Muscle of leg (tissue), 16 donors: ENCODE measurements around the gene MATK. TPM values are rescaled to one million over a fixed set of nuclear protein-coding genes. Genes with fewer than 3 reads are reported as not detected.

Experiments
- DNase-seq: peaks from one replicate; pipeline ENCODE4 v3.0.0; 2013
- H3K27ac ChIP-seq: one replicate; pipeline ENCODE4 v1.5.1; 2013; ENCODE audit warnings: mild to moderate bottlenecking, low read length, control low read depth
- H3K27me3 ChIP-seq: one replicate; pipeline ENCODE4 v1.6.1; 2013; ENCODE audit warnings: low read length; ENCODE audit not compliant: control insufficient read depth, insufficient read depth
- H3K36me3 ChIP-seq: one replicate; pipeline ENCODE4 v1.6.1; 2013; ENCODE audit warnings: low read length; ENCODE audit not compliant: control insufficient read depth, insufficient read depth
- H3K4me1 ChIP-seq: one replicate; pipeline ENCODE4 v1.6.1; 2013; ENCODE audit warnings: low read length; ENCODE audit not compliant: control insufficient read depth, insufficient read depth
- H3K4me3 ChIP-seq: one replicate; pipeline ENCODE4 v1.5.1; 2013; ENCODE audit warnings: low read length, control low read depth
- H3K9me3 ChIP-seq: replicated peaks from 2 replicates; pipeline ENCODE4 v1.6.1; 2013; ENCODE audit warnings: low read depth, low read length; ENCODE audit not compliant: control insufficient read depth
- WGBS: methylation state at CpG from one replicate; pipeline ENCODE4 v1.1.5; 2013; ENCODE audit warnings: missing lambda C conversion rate; ENCODE audit not compliant: insufficient coverage; 5-methylcytosine and 5-hydroxymethylcytosine counted together
- long read RNA-seq, 11 donors: transcript quantifications; one replicate each; lab custom pipeline, GENCODE V29; 2026
- polyA plus RNA-seq, 8 donors: library from polyadenylated mRNA; unstranded; fragments of 120-200 nt; gene quantifications; one replicate each; pipeline versions ENCODE4 v1.2.1 to v1.2.3, GENCODE V29; 2013; ENCODE audit warnings: inconsistent platforms in 1 of 8, low replicate concordance in 1 of 8; ENCODE audit not compliant: insufficient read length in 8 of 8, insufficient read depth in 1 of 8
- total RNA-seq: library from RNA; stranded (reverse); fragments of 120-200 nt; gene quantifications from one replicate; pipeline ENCODE4 v1.2.4, GENCODE V29; 2013

The MATK gene, protein sequence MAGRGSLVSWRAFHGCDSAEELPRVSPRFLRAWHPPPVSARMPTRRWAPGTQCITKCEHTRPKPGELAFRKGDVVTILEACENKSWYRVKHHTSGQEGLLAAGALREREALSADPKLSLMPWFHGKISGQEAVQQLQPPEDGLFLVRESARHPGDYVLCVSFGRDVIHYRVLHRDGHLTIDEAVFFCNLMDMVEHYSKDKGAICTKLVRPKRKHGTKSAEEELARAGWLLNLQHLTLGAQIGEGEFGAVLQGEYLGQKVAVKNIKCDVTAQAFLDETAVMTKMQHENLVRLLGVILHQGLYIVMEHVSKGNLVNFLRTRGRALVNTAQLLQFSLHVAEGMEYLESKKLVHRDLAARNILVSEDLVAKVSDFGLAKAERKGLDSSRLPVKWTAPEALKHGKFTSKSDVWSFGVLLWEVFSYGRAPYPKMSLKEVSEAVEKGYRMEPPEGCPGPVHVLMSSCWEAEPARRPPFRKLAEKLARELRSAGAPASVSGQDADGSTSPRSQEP
- total RNA-seq (0.62 TPM), polyA plus RNA-seq (1 to 10 TPM in 5 of 8 donors, under 1 TPM in 3; 0.87 to 1.9 (median 1.1) TPM)
- long read RNA-seq, donor 1, result 0 reads
- long read RNA-seq, donor 2, result 0 reads
- long read RNA-seq, donor 3, result 0 reads
- long read RNA-seq, donor 4, result 0 reads
- long read RNA-seq, donor 5, partial matches to known transcripts, result 0 of 2 reads
- long read RNA-seq, donor 5, other reads (novel, unspliced or antisense), result 0 of 2 reads
- long read RNA-seq, donor 6, partial matches to known transcripts, result 0 of 1 reads
- long read RNA-seq, donor 6, other reads (novel, unspliced or antisense), result 0 of 1 reads
- long read RNA-seq, donor 7, result 0 reads
- long read RNA-seq, donor 8, result 0 reads
- long read RNA-seq, donor 9, result 0 reads
- long read RNA-seq, donor 10, result 0 reads
- long read RNA-seq, donor 11, result 0 reads

- WGBS, result under 1% methylated on average over 68 of the region's 101 CpGs
- H3K36me3 ChIP-seq, result no peaks in the 10 kb centered on the region
- no peak within 1 kb of the TSS for H3K27ac ChIP-seq
- H3K4me3 ChIP-seq, result peak within 1 kb of the TSS; percentile 5
- DNase-seq, result no peak
- peaks cover 4% of the 10 kb centered on the region for H3K4me1 ChIP-seq
- H3K9me3 ChIP-seq, result peaks cover 20% of the 10 kb centered on the region
- H3K27me3 ChIP-seq, result peaks cover 40% of the 10 kb centered on the region
Observed at GRCh38 chr19:3785938-3786824, at the start of gene MATK. MATK (minus strand) TSS chr19:3786381; CDS start chr19:3785135, 1,246 bp downstream.

GRCh38 chr19:3835055-3835435 lies 48.9 kb upstream of the MATK start:
- peaks cover 12% of the 10 kb centered on the region for H3K4me1 ChIP-seq
- H3K4me3 ChIP-seq, result no peak overlapping the region
- peaks cover 6% of the 10 kb centered on the region for H3K27me3 ChIP-seq
- DNase-seq, result no peak
- 77% methylated on average over 6 of the region's 9 CpGs for WGBS
- no peaks in the 10 kb centered on the region for H3K36me3 ChIP-seq
- no peaks in the 10 kb centered on the region for H3K9me3 ChIP-seq
- H3K27ac ChIP-seq, result no peak overlapping the region

DNA sequence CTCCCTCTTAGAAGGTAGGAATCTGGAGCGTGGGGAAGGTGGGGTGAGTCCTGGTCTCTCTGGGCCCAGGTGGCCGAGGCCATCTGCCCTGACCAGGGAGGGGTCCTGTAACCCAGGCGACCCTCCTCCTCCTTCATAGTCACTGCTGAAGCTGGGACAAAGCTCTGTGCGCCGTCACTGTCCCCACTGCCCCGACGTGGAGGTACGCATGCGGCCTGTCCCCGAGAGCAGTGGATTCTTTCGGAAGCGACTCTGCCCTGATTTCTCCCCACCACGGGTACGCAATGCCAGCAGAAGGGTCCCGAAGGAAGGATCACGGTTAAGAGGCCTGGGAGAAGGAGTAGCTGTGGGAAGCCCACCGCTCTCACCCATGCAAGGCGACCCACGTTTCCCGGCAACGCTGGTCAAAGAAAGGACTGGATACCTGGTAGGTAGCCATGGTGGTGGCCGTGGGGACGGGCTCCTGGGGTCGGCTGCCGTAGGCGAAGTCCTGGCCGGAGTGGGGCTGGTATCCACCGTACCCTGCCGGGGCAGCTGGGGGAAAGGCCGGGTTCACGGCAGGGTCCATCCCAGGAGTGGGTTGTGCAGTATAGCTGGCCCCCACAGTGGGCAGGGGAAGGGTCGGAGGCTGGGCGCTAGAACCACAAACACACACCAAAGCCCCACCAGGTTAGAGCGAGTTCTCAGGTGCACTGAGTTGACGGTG lies 48.3 kb upstream of the MATK start:
- H3K27ac ChIP-seq, result no peak overlapping the region
- no peak for DNase-seq
- 84% methylated on average over 29 of the region's 35 CpGs for WGBS
- no peak overlapping the region for H3K4me3 ChIP-seq
- H3K36me3 ChIP-seq, result no peaks in the 10 kb centered on the region
- H3K4me1 ChIP-seq, result peaks cover 12% of the 10 kb centered on the region
- H3K27me3 ChIP-seq, result peaks cover 6% of the 10 kb centered on the region
- no peaks in the 10 kb centered on the region for H3K9me3 ChIP-seq

- H3K36me3 ChIP-seq, result no peaks in the 10 kb centered on the region
- H3K27ac ChIP-seq, result no peak overlapping the region
- no peaks in the 10 kb centered on the region for H3K9me3 ChIP-seq
- H3K27me3 ChIP-seq, result peaks cover 6% of the 10 kb centered on the region
- H3K4me1 ChIP-seq, result peaks cover 12% of the 10 kb centered on the region
- 48% methylated on average over 17 of the region's 34 CpGs for WGBS
- DNase-seq, result no peak
- H3K4me3 ChIP-seq, result no peak overlapping the region
Observed at GRCh38 chr19:3833578-3834348, 47.6 kb upstream of the MATK start.

DNA sequence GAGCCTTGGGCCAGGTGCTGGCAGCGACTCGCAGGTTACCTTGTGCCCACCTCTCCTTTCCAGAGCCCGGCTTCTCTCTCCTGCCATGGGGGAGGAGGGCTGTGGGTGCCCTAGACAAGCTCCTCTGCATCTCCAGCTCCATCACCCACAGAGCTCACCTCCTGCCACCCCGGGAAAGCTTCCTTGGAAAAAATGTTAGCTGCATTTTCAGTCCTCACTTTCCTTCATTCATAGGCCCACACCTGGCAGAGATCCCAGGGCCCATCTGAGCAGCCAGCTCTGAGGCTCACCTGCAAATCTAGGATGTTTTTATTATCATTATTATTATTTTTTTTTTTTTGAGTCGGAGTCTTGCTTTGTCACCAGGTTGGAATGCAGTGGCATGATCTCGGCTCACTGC lies 45.8 kb upstream of the MATK start:
- DNase-seq, result no peak
- Histone ChIP-seq H3K27me3 (peaks cover 6% of the 10 kb centered on the region), H3K4me1 (peaks cover 12% of the 10 kb centered on the region), H3K36me3 (no peaks in the 10 kb centered on the region), H3K27ac (no peak overlapping the region), H3K9me3 (no peaks in the 10 kb centered on the region), H3K4me3 (no peak overlapping the region)
- 83% methylated on average over 1 of the region's 6 CpGs for WGBS

GRCh38 chr19:3831601-3832000 lies 45.4 kb upstream of the MATK start:
- Histone ChIP-seq H3K36me3 (no peaks in the 10 kb centered on the region), H3K27me3 (peaks cover 6% of the 10 kb centered on the region), H3K4me1 (peaks cover 12% of the 10 kb centered on the region), H3K4me3 (no peak overlapping the region), H3K9me3 (no peaks in the 10 kb centered on the region), H3K27ac (no peak overlapping the region)
- no peak for DNase-seq
- WGBS, result 60% methylated on average over 13 of the region's 19 CpGs

DNA sequence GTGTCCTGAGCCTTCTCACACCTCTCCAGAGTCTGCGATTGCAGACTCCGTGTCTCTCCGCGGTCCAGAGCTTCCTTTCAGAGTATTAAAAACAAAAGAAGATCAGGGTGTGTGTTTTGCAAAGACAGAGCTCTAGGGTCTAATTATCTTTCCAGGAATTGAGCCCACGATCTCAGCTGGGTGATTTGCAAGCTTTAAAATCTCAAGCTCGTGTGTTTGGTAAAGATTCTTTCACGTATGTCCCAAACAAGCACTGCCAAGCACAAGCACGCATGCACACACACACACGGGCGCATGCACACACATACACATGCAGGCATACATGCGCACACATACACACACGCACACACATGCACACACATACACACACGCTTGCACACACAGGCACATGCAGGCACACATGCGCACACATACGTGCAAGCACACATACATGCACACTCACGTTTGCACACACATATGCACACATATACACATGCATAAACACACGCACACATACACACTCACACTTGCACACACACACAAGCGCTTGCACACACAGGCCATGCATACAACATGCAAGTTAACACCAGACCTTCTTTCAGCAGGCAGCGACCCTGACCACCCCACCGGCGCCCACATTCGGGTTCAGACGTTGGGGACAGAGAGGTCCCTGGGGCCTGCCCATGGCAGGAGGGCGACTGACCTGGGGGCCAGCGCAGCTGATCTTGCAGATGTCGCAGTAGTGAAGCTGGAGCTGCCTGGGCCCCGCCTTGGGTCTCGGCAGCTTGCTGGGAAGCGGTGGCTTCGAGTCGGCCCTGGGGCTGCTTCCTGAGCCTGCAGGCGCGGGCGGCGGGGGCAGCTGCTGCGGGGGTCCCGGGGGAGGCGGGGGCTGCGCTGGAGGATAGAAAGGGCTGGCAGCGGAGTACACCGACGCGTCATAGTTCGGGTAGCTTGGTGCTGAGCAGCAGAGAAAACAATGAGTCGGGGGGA lies 44.7 kb upstream of the MATK start:
- H3K4me3 ChIP-seq, result no peak overlapping the region
- no peak overlapping the region for H3K27ac ChIP-seq
- no peaks in the 10 kb centered on the region for H3K36me3 ChIP-seq
- H3K9me3 ChIP-seq, result no peaks in the 10 kb centered on the region
- H3K27me3 ChIP-seq, result peaks cover 6% of the 10 kb centered on the region
- WGBS, result 42% methylated on average over 38 of the region's 45 CpGs
- peaks cover 17% of the 10 kb centered on the region for H3K4me1 ChIP-seq
- peak; percentile 59 for DNase-seq

DNA sequence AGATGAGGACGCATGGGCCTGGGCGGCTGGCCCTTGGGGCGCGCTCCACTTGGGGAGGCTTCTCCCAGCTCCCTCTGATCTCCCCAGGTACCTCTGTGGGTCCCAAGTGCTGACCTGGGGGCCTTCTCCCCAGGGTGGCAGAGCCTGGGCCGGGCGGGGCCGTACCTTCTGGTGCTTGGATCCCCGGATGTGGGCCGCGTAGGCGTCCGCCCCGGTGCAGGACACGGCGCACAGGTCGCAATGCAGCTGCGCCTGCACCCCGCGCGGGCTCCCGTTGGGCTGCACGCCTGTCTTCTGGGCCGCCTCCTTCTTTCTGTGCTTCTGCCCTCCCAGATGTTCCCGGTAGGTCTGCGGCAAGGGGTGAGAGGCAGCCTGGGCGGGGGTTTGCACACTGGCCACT lies 41.1 kb upstream of the MATK start:
- 96% methylated on average over 26 of the region's 26 CpGs for WGBS
- peaks cover 10% of the 10 kb centered on the region for H3K27me3 ChIP-seq
- H3K9me3 ChIP-seq, result no peaks in the 10 kb centered on the region
- H3K4me1 ChIP-seq, result peaks cover 17% of the 10 kb centered on the region
- H3K4me3 ChIP-seq, result no peak overlapping the region
- H3K36me3 ChIP-seq, result no peaks in the 10 kb centered on the region
- no peak for DNase-seq
- H3K27ac ChIP-seq, result no peak overlapping the region
